Cardiac fibroblast (primary cell): Measurements from ENCODE around the gene NOTCH2.

Experiments
- DNase-seq, 2 donors: peaks; one replicate each; pipeline versions ENCODE4 v3.0.0 to v3.0.0-alpha.2; 2010; ENCODE audit warnings: low read depth in 2 of 2
- H3K4me3 ChIP-seq, 2 donors: replicated peaks in 1 of 2; 1 replicate in 1 of 2; 2 replicates in 1 of 2; pipeline ENCODE4 v1.5.1; 2011; ENCODE audit warnings: low read depth in 2 of 2, low read length in 2 of 2, mild to moderate bottlenecking in 2 of 2, moderate library complexity in 1 of 2
- CTCF ChIP-seq: IDR thresholded peaks from one replicate; pipeline ENCODE4 v1.5.1; 2011; ENCODE audit warnings: low read depth, mild to moderate bottlenecking, low read length, inconsistent platforms

The NOTCH2 gene

GRCh38 chr1:119903443-119903835 is 166.0 kb downstream of the NOTCH2 start:
- DNase-seq: no peak
- no peak overlapping the region for H3K4me3 ChIP-seq
- no peak for TF ChIP-seq CTCF

GRCh38 chr1:119902775-119903442 is 166.6 kb downstream of the NOTCH2 start:
- TF ChIP-seq CTCF: no peak
- H3K4me3 ChIP-seq: no peak overlapping the region
- DNase-seq: no peak

- no peak for TF ChIP-seq CTCF
- DNase-seq: no peak
- no peak overlapping the region for H3K4me3 ChIP-seq
Measured at GRCh38 chr1:119898981-119899720, 170.3 kb downstream of the NOTCH2 start.

GRCh38 chr1:119898530-119898929 is 170.9 kb downstream of the NOTCH2 start:
- TF ChIP-seq CTCF: no peak
- no peak overlapping the region for H3K4me3 ChIP-seq
- no peak for DNase-seq

GRCh38 chr1:119896303-119896702 is 173.2 kb downstream of the NOTCH2 start, which contains the start of gene ADAM30:
Gene ADAM30 (minus strand): TSS chr1:119896515. CDS start chr1:119896336, 179 bp downstream.
- no peak within 1 kb of the TSS for H3K4me3 ChIP-seq
- DNase-seq: no peak
- TF ChIP-seq CTCF: peak; percentile 36

- DNase-seq: peak in 1 of 2 donors; percentile 22
- H3K4me3 ChIP-seq: no peak overlapping the region
- TF ChIP-seq CTCF: no peak
Measured at GRCh38 chr1:119895102-119895501, 174.4 kb downstream of the NOTCH2 start.
